Gastroesophageal sphincter (tissue), 4 donors: ENCODE results near the gene NOL8. TPM values are rescaled to one million over a fixed set of nuclear protein-coding genes. Genes with fewer than 3 reads are reported as not detected.

Experiments
- ATAC-seq: fragments of 150-250 bp; one replicate; pipeline ENCODE4 v1.9.1; 2016; ENCODE audit warnings: mild to moderate bottlenecking, moderate library complexity
- H3K27ac ChIP-seq, 4 donors: fragments of 200-600 bp; sonication (generic) in 3 of 4; 1 replicate in 3 of 4; 2 replicates in 1 of 4; pipeline ENCODE4 v1.5.1; 2016 to 2019
- H3K27me3 ChIP-seq: fragments of 200-600 bp; sonication (generic); one replicate; pipeline ENCODE4 v1.5.1; 2019
- H3K36me3 ChIP-seq, 2 donors: fragments of 200-600 bp; sonication (generic); one replicate each; pipeline ENCODE4 v1.5.1; 2019; ENCODE audit warnings: control low read depth in 1 of 2
- H3K4me1 ChIP-seq, 3 donors: fragments of 200-600 bp; sonication (generic); 1 replicate in 2 of 3; 2 replicates in 1 of 3; pipeline ENCODE4 v1.5.1; 2016 to 2019; ENCODE audit warnings: control low read depth in 2 of 3
- H3K4me3 ChIP-seq, 2 donors: fragments of 200-600 bp; sonication (generic); one replicate each; pipeline ENCODE4 v1.5.1; 2019; ENCODE audit warnings: mild to moderate bottlenecking in 1 of 2, moderate library complexity in 1 of 2
- H3K9me3 ChIP-seq, 3 donors: fragments of 200-600 bp; sonication (generic); one replicate each; pipeline ENCODE4 v1.5.1; 2017 to 2019; ENCODE audit warnings: control low read depth in 2 of 3
- EP300 ChIP-seq: sonication (generic); formaldehyde crosslinking; IDR thresholded peaks from one replicate; pipeline ENCODE4 v1.6.1; 2017; ENCODE audit warnings: antibody characterized with exemption, mild to moderate bottlenecking
- POLR2A ChIP-seq, 2 donors: fragments of 450-650 bp; IDR thresholded peaks; one replicate each; pipeline ENCODE4 v1.6.1; 2017; ENCODE audit warnings: antibody characterized with exemption in 2 of 2, mild to moderate bottlenecking in 2 of 2, moderate library complexity in 1 of 2
- POLR2AphosphoS5 ChIP-seq: sonication (generic); formaldehyde crosslinking; IDR thresholded peaks from one replicate; pipeline ENCODE4 v1.6.1; 2017; ENCODE audit warnings: antibody characterized with exemption
- WGBS, 2 donors: methylation state at CpG; one replicate each; pipeline ENCODE4 v1.1.5; 2018; ENCODE audit warnings: low coverage in 1 of 2; 5-methylcytosine and 5-hydroxymethylcytosine counted together
- total RNA-seq, 4 donors: library from RNA; depleted of rRNA; stranded (reverse); fragments of >200 nt; gene quantifications; one replicate each; pipeline ENCODE4 v1.1.0, GENCODE V29; 2016
- TF ChIP-seq, protein P1 (sequence below), 4 experiments: fragments of 200-600 bp in 2 of 4; fragments of 450-650 bp in 2 of 4; sonication (generic) in 1 of 4; IDR thresholded peaks; one replicate each; pipeline ENCODE4 v1.5.1; 2017 to 2019; ENCODE audit warnings: antibody characterized with exemption in 4 of 4, mild to moderate bottlenecking in 2 of 4, moderate library complexity in 2 of 4

NOL8 gene
- total RNA-seq, 4 donors from 2014 or later, result 15.6 to 42.2 (median 24.4) TPM

- H3K4me1 ChIP-seq, result no peaks in the 10 kb centered on the region
- H3K9me3 ChIP-seq, result no peaks in the 10 kb centered on the region
- TF ChIP-seq EP300 (no peak), POLR2A (IDR thresholded peaks at IDR 0.05) (no peak), POLR2AphosphoS5 (no peak)
- TF ChIP-seq, protein P1, sequence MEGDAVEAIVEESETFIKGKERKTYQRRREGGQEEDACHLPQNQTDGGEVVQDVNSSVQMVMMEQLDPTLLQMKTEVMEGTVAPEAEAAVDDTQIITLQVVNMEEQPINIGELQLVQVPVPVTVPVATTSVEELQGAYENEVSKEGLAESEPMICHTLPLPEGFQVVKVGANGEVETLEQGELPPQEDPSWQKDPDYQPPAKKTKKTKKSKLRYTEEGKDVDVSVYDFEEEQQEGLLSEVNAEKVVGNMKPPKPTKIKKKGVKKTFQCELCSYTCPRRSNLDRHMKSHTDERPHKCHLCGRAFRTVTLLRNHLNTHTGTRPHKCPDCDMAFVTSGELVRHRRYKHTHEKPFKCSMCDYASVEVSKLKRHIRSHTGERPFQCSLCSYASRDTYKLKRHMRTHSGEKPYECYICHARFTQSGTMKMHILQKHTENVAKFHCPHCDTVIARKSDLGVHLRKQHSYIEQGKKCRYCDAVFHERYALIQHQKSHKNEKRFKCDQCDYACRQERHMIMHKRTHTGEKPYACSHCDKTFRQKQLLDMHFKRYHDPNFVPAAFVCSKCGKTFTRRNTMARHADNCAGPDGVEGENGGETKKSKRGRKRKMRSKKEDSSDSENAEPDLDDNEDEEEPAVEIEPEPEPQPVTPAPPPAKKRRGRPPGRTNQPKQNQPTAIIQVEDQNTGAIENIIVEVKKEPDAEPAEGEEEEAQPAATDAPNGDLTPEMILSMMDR (IDR thresholded peaks at IDR 0.05), result no peak
- ATAC-seq, result no peak
- 63 to 80% methylated on average over 1 to 2 of the region's 2 CpGs for WGBS, 2 donors
- H3K27ac ChIP-seq, result no peak overlapping the region
- no peak overlapping the region for H3K4me3 ChIP-seq
- H3K36me3 ChIP-seq, result peaks cover 19 to 94% of the 10 kb centered on the region in 2 donors
- H3K27me3 ChIP-seq, result no peaks in the 10 kb centered on the region
Observed at GRCh38 chr9:92313624-92314012, 11.5 kb downstream of the NOL8 start.

- H3K27me3 ChIP-seq, result no peaks in the 10 kb centered on the region
- WGBS, 2 donors, result 79% methylated on average over 5 to 6 of the region's 6 CpGs
- TF ChIP-seq EP300 (no peak), POLR2A (IDR thresholded peaks at IDR 0.05) (no peak), POLR2AphosphoS5 (no peak)
- TF ChIP-seq, protein P1 (IDR thresholded peaks at IDR 0.05), result no peak
- ATAC-seq, result no peak
- H3K9me3 ChIP-seq, result no peaks in the 10 kb centered on the region
- peaks cover 22 to 94% of the 10 kb centered on the region in 2 donors for H3K36me3 ChIP-seq
- H3K27ac ChIP-seq, result no peak overlapping the region
- H3K4me3 ChIP-seq, result no peak overlapping the region
- no peaks in the 10 kb centered on the region for H3K4me1 ChIP-seq
Observed at GRCh38 chr9:92312887-92313623, 12.1 kb downstream of the NOL8 start.

DNA sequence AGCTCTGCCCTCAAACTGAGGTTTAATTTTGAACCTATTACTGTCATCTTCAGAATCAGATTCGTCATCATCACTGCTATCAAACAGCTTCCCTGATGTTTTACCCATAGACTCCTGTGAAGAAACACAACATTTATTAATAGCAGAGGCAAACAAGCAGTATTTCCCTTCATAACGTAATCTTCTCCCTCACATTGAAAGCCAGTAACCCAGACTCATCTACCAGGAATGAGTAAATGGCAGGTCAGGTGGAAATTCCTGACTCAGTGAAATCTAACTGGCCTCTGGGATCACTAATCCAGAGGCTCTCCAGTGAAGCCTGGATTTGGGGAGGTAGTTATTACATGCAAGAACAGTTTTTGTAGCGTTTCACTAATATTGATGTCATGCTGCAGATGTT lies 14.6 kb downstream of the NOL8 start:
- ATAC-seq, result no peak
- no peak overlapping the region for H3K27ac ChIP-seq
- WGBS, 2 donors, result 90 to 100% methylated on average over 1 to 3 of the region's 3 CpGs
- no peaks in the 10 kb centered on the region for H3K9me3 ChIP-seq
- H3K4me1 ChIP-seq, result no peaks in the 10 kb centered on the region
- H3K27me3 ChIP-seq, result no peaks in the 10 kb centered on the region
- H3K4me3 ChIP-seq, result no peak overlapping the region
- H3K36me3 ChIP-seq, result peaks cover 30 to 94% of the 10 kb centered on the region in 2 donors
- TF ChIP-seq, protein P1 (IDR thresholded peaks at IDR 0.05), result no peak
- TF ChIP-seq EP300, result no peak
- no peak for TF ChIP-seq POLR2A (IDR thresholded peaks at IDR 0.05)
- TF ChIP-seq POLR2AphosphoS5, result no peak

GRCh38 chr9:92308893-92309292 lies 16.3 kb downstream of the NOL8 start:
- Histone ChIP-seq H3K36me3 (peaks cover 36 to 94% of the 10 kb centered on the region in 2 donors), H3K4me1 (no peaks in the 10 kb centered on the region), H3K27me3 (no peaks in the 10 kb centered on the region), H3K4me3 (no peak overlapping the region), H3K9me3 (no peaks in the 10 kb centered on the region), H3K27ac (no peak overlapping the region)
- TF ChIP-seq POLR2AphosphoS5 (no peak), POLR2A (IDR thresholded peaks at IDR 0.05) (no peak), EP300 (no peak)
- TF ChIP-seq, protein P1 (IDR thresholded peaks at IDR 0.05), result no peak
- no peak for ATAC-seq

GRCh38 chr9:92300936-92301335 lies 24.2 kb downstream of the NOL8 start:
- H3K9me3 ChIP-seq, result no peaks in the 10 kb centered on the region
- H3K27me3 ChIP-seq, result no peaks in the 10 kb centered on the region
- TF ChIP-seq POLR2A (IDR thresholded peaks at IDR 0.05) (no peak), POLR2AphosphoS5 (no peak), EP300 (no peak)
- TF ChIP-seq, protein P1 (IDR thresholded peaks at IDR 0.05), result no peak
- H3K4me1 ChIP-seq, result no peaks in the 10 kb centered on the region
- ATAC-seq, result no peak
- no peak overlapping the region for H3K4me3 ChIP-seq
- 65 to 82% methylated on average over 1 of the region's 1 CpG for WGBS, 2 donors
- H3K36me3 ChIP-seq, result peaks cover 28 to 93% of the 10 kb centered on the region in 2 donors
- H3K27ac ChIP-seq, result no peak overlapping the region
